Ramos (cell line): ENCODE data around the gene UCKL1.

Experiments used
- in situ Hi-C: fragments of 300-500 bp; cut with MboI; formaldehyde crosslinking; loops from one replicate; pipeline ENCODE4 v1.14.3; 2022; ENCODE audit warnings: low sequenced_read_pairs; ENCODE audit not compliant: unreplicated experiment

UCKL1 gene

GRCh38 chr20:63895202-63895951 is 60.8 kb downstream of the UCKL1 start:
- in situ Hi-C loops = no loop called here

- in situ Hi-C loops = no loop called here
Measured at GRCh38 chr20:63894358-63895201, 61.6 kb downstream of the UCKL1 start, which contains the start of gene DNAJC5. DNAJC5 (plus strand) TSS chr20:63895126; CDS start chr20:63928346, 33,220 bp downstream.

- in situ Hi-C loops = no loop called here
Measured at GRCh38 chr20:63893999-63894357, 62.2 kb downstream of the UCKL1 start.

- in situ Hi-C loops = no loop called here
Measured at GRCh38 chr20:63892402-63892801, 63.8 kb downstream of the UCKL1 start.

- in situ Hi-C loops = no loop called here
Measured at GRCh38 chr20:63891061-63892002, 64.9 kb downstream of the UCKL1 start.

- in situ Hi-C loops = no loop called here
Measured at GRCh38 chr20:63890616-63891015, 65.6 kb downstream of the UCKL1 start.

- in situ Hi-C loops = no loop called here
Measured at GRCh38 chr20:63890201-63890576, 66.0 kb downstream of the UCKL1 start.
